Tibial nerve (tissue), 4 donors: Measurements from ENCODE around the gene ST8SIA2.

Source experiments
- EP300 ChIP-seq, 2 donors: sonication (generic); formaldehyde crosslinking; IDR thresholded peaks; one replicate each; pipeline ENCODE4 v1.6.1; 2017; ENCODE audit warnings: antibody characterized with exemption in 2 of 2, mild to moderate bottlenecking in 1 of 2
- POLR2A ChIP-seq, 2 donors: fragments of 450-650 bp; IDR thresholded peaks; one replicate each; pipeline ENCODE4 v1.6.1; 2017; ENCODE audit warnings: antibody characterized with exemption in 2 of 2, mild to moderate bottlenecking in 2 of 2, moderate library complexity in 2 of 2
- TF ChIP-seq, protein P1 (sequence below), 5 experiments: fragments of 200-600 bp in 3 of 5; fragments of 450-650 bp in 2 of 5; sonication (generic) in 3 of 5; IDR thresholded peaks; one replicate each; pipeline ENCODE4 v1.5.1; 2016 to 2019; ENCODE audit warnings: antibody characterized with exemption in 5 of 5, mild to moderate bottlenecking in 3 of 5, moderate library complexity in 2 of 5

DNA sequence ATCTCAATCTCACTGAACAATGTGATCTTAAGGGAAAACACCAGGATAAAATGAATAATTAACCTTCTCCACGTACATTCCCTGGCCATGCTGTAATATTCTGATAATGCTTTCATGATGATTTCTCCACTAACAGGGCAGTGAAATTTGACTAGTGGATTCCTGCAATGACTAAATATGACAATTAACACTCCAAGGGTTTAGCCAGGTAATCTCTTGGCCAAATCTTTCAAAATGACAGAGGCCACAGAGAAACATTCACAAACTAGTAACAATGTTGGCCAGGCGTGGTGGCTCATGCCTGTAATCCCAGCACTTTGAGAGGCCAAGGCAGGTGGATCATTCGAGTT, 31.7 kb upstream of the ST8SIA2 start:
- TF ChIP-seq, protein P1, sequence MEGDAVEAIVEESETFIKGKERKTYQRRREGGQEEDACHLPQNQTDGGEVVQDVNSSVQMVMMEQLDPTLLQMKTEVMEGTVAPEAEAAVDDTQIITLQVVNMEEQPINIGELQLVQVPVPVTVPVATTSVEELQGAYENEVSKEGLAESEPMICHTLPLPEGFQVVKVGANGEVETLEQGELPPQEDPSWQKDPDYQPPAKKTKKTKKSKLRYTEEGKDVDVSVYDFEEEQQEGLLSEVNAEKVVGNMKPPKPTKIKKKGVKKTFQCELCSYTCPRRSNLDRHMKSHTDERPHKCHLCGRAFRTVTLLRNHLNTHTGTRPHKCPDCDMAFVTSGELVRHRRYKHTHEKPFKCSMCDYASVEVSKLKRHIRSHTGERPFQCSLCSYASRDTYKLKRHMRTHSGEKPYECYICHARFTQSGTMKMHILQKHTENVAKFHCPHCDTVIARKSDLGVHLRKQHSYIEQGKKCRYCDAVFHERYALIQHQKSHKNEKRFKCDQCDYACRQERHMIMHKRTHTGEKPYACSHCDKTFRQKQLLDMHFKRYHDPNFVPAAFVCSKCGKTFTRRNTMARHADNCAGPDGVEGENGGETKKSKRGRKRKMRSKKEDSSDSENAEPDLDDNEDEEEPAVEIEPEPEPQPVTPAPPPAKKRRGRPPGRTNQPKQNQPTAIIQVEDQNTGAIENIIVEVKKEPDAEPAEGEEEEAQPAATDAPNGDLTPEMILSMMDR (IDR thresholded peaks at IDR 0.05) = no peak
- TF ChIP-seq POLR2A (IDR thresholded peaks at IDR 0.05) = no peak
- no peak for TF ChIP-seq EP300 (IDR thresholded peaks at IDR 0.05)
